ENCODE results near the gene ZNF609. TPM values are rescaled to one million over a fixed set of nuclear protein-coding genes. Genes with fewer than 3 reads are reported as not detected.

The ZNF609 gene
- total RNA-seq, 3 donors from 2014 or later (not counting 1 experiment from before 2014, with no cell fraction given), result 40.3 to 59.7 (median 55.3) TPM

- H3K4me3 ChIP-seq (ENCODE audit: low read length), result no peak overlapping the region
- H3K27me3 ChIP-seq (ENCODE audit: control insufficient read depth, insufficient read depth, low read length), result no peaks in the 10 kb centered on the region
- Mint-ChIP-seq H3K36me3 (no peaks in the 10 kb centered on the region), H3K4me3 (peak overlapping the region; percentile 17), H3K27me3 (ENCODE audit: low read depth in 2 of 2) (no peaks in the 10 kb centered on the region), H3K27ac (no peak overlapping the region), H3K4me1 (peaks cover 33 to 36% of the 10 kb centered on the region in 2 donors), H3K9me3 (no peaks in the 10 kb centered on the region)
- DNase-seq (no peak), ATAC-seq (no peak)
- peaks cover 29% of the 10 kb centered on the region for H3K4me1 ChIP-seq (ENCODE audit: control insufficient read depth, insufficient read depth, low read length)
- H3K27ac ChIP-seq (ENCODE audit: low read length), result no peak overlapping the region
- WGBS (ENCODE audit: insufficient coverage), result 99% methylated on average over 3 of the region's 3 CpGs
- TF ChIP-seq CTCF (IDR thresholded peaks at IDR 0.05), result no peak
- H3K36me3 ChIP-seq (ENCODE audit: control insufficient read depth, insufficient read depth, low read length), result no peaks in the 10 kb centered on the region
- intact Hi-C loops (cut with micrococcal nuclease), result no loop called here
- H3K9me3 ChIP-seq (ENCODE audit: control insufficient read depth, insufficient read depth, low read length), result no peaks in the 10 kb centered on the region
Observed at GRCh38 chr15:64705006-64705405, 244.6 kb downstream of the ZNF609 start.

GRCh38 chr15:64706011-64706911, 245.9 kb downstream of the ZNF609 start:
- ATAC-seq (no peak), DNase-seq (no peak)
- H3K27ac ChIP-seq (ENCODE audit: low read length), result no peak overlapping the region
- no peaks in the 10 kb centered on the region for H3K9me3 ChIP-seq (ENCODE audit: control insufficient read depth, insufficient read depth, low read length)
- H3K36me3 ChIP-seq (ENCODE audit: control insufficient read depth, insufficient read depth, low read length), result no peaks in the 10 kb centered on the region
- H3K27me3 ChIP-seq (ENCODE audit: control insufficient read depth, insufficient read depth, low read length), result no peaks in the 10 kb centered on the region
- WGBS (ENCODE audit: insufficient coverage), result 90% methylated on average over 8 of the region's 10 CpGs
- no peak overlapping the region for H3K4me3 Mint-ChIP-seq
- no peaks in the 10 kb centered on the region for H3K36me3 Mint-ChIP-seq
- H3K27ac Mint-ChIP-seq, result no peak overlapping the region
- no peak overlapping the region for H3K4me3 ChIP-seq (ENCODE audit: low read length)
- TF ChIP-seq CTCF (IDR thresholded peaks at IDR 0.05), result no peak
- intact Hi-C loops (cut with micrococcal nuclease), result no loop called here
- no peaks in the 10 kb centered on the region for H3K9me3 Mint-ChIP-seq
- peaks cover 21 to 26% of the 10 kb centered on the region in 2 donors for H3K4me1 Mint-ChIP-seq
- peaks cover 18% of the 10 kb centered on the region for H3K4me1 ChIP-seq (ENCODE audit: control insufficient read depth, insufficient read depth, low read length)
- H3K27me3 Mint-ChIP-seq (ENCODE audit: low read depth in 2 of 2), result no peaks in the 10 kb centered on the region

GRCh38 chr15:64710676-64711428, 250.5 kb downstream of the ZNF609 start:
- no peak for ATAC-seq
- no peak overlapping the region for H3K27ac ChIP-seq (ENCODE audit: low read length)
- Mint-ChIP-seq H3K4me1 (no peaks in the 10 kb centered on the region), H3K27me3 (ENCODE audit: low read depth in 2 of 2) (no peaks in the 10 kb centered on the region), H3K36me3 (no peaks in the 10 kb centered on the region), H3K9me3 (no peaks in the 10 kb centered on the region), H3K4me3 (no peak overlapping the region), H3K27ac (peak overlapping the region in 1 of 2 donors; percentile 42)
- DNase-seq, result no peak
- TF ChIP-seq CTCF (IDR thresholded peaks at IDR 0.05), result no peak
- no peaks in the 10 kb centered on the region for H3K4me1 ChIP-seq (ENCODE audit: control insufficient read depth, insufficient read depth, low read length)
- H3K4me3 ChIP-seq (ENCODE audit: low read length), result no peak overlapping the region
- H3K9me3 ChIP-seq (ENCODE audit: control insufficient read depth, insufficient read depth, low read length), result no peaks in the 10 kb centered on the region
- H3K36me3 ChIP-seq (ENCODE audit: control insufficient read depth, insufficient read depth, low read length), result no peaks in the 10 kb centered on the region
- intact Hi-C loops (cut with micrococcal nuclease), result no loop called here
- no peaks in the 10 kb centered on the region for H3K27me3 ChIP-seq (ENCODE audit: control insufficient read depth, insufficient read depth, low read length)
- WGBS (ENCODE audit: insufficient coverage), result 87% methylated on average over 7 of the region's 7 CpGs
